Gastrocnemius medialis (tissue), 4 donors: ENCODE data around the gene ADGRF3.

Experiments
- POLR2A ChIP-seq, 2 donors: fragments of 450-650 bp; IDR thresholded peaks; one replicate each; pipeline ENCODE4 v1.6.1; 2017; ENCODE audit warnings: antibody characterized with exemption in 2 of 2, mild to moderate bottlenecking in 2 of 2, moderate library complexity in 2 of 2
- TF ChIP-seq, protein P1 (sequence below), 5 experiments: fragments of 450-650 bp in 3 of 5; fragments of 200-600 bp in 2 of 5; sonication (generic) in 2 of 5; IDR thresholded peaks in 4 of 5; conservative IDR thresholded peaks in 1 of 5; 1 replicate in 4 of 5; 2 replicates in 1 of 5; pipeline ENCODE4 v1.5.1; 2016 to 2019; ENCODE audit warnings: antibody characterized with exemption in 5 of 5, mild to moderate bottlenecking in 3 of 5, moderate library complexity in 3 of 5

DNA sequence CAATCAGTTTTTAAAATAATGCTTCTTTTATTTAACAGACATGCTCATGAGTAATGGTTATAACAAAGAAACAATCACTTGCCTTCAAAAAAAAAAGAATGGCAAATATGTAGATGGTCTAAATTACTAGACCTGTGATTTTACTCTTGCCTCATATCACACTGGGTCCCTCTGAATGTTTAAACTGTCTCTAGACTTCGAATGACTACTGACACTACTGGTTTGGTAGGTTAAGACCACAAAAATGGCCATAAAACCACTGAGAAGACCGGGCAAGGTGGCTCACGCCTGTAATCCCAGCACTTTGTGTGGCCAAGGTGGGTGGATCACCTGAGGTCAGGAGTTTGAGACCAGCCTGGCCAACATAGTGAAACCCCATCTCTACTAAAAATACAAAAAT lies 5.8 kb downstream of the ADGRF3 start:
- TF ChIP-seq, protein P1, sequence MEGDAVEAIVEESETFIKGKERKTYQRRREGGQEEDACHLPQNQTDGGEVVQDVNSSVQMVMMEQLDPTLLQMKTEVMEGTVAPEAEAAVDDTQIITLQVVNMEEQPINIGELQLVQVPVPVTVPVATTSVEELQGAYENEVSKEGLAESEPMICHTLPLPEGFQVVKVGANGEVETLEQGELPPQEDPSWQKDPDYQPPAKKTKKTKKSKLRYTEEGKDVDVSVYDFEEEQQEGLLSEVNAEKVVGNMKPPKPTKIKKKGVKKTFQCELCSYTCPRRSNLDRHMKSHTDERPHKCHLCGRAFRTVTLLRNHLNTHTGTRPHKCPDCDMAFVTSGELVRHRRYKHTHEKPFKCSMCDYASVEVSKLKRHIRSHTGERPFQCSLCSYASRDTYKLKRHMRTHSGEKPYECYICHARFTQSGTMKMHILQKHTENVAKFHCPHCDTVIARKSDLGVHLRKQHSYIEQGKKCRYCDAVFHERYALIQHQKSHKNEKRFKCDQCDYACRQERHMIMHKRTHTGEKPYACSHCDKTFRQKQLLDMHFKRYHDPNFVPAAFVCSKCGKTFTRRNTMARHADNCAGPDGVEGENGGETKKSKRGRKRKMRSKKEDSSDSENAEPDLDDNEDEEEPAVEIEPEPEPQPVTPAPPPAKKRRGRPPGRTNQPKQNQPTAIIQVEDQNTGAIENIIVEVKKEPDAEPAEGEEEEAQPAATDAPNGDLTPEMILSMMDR (IDR thresholded peaks at IDR 0.05 in 4 of 5, conservative IDR thresholded peaks at IDR 0.05 in 1 of 5): no peak
- no peak for TF ChIP-seq POLR2A (IDR thresholded peaks at IDR 0.05)
